HepG2 (cell line): ENCODE results near the gene DAZAP1. TPM values are rescaled to one million over a fixed set of nuclear protein-coding genes. Genes with fewer than 3 reads are reported as not detected.
A peak's percentile ranks its signal among the peaks of the same experiment; 100 is the strongest.

ENCODE experiments used
- AHDC1 ChIP-seq: sonication (generic); formaldehyde crosslinking; IDR thresholded peaks from 2 replicates; pipeline ENCODE4 v1.5.1; 2020; ENCODE audit warnings: mild to moderate bottlenecking, missing genetic modification reagents, borderline replicate concordance
- IKZF5 ChIP-seq: IDR thresholded peaks from 2 replicates; pipeline ENCODE4 v1.6.1; 2018; ENCODE audit warnings: missing genetic modification reagents, mild to moderate bottlenecking, missing compliant biosample characterization
- MED1 ChIP-seq: sonication (generic); formaldehyde crosslinking; IDR thresholded peaks from 2 replicates; pipeline ENCODE4 v1.4.0; 2020; ENCODE audit warnings: missing genetic modification reagents
- REL ChIP-seq: sonication (generic); formaldehyde crosslinking; conservative IDR thresholded peaks from 2 replicates; pipeline ENCODE4 v1.8.0; 2022; ENCODE audit warnings: mild to moderate bottlenecking, missing genetic modification reagents, moderate library complexity
- UBTF ChIP-seq: sonication (generic); formaldehyde crosslinking; IDR thresholded peaks from 2 replicates; pipeline ENCODE4 v1.4.0; 2020; ENCODE audit warnings: mild to moderate bottlenecking, missing genetic modification reagents
- ZNF10 ChIP-seq: sonication (generic); formaldehyde crosslinking; IDR thresholded peaks from 2 replicates; pipeline ENCODE4 v1.4.0; 2020; ENCODE audit warnings: mild to moderate bottlenecking, low read depth, missing genetic modification reagents, borderline replicate concordance
- ZNF678 ChIP-seq: sonication (generic); formaldehyde crosslinking; IDR thresholded peaks from 2 replicates; pipeline ENCODE4 v1.4.0; 2020; ENCODE audit warnings: mild to moderate bottlenecking, missing genetic modification reagents
- ZNF761 ChIP-seq: sonication (generic); formaldehyde crosslinking; conservative IDR thresholded peaks from 2 replicates; pipeline ENCODE4 v1.4.0; 2020; ENCODE audit warnings: mild to moderate bottlenecking, missing genetic modification reagents
- ZNF790 ChIP-seq: sonication (generic); formaldehyde crosslinking; IDR thresholded peaks from 2 replicates; pipeline ENCODE4 v1.8.0; 2022; ENCODE audit warnings: missing genetic modification reagents, mild to moderate bottlenecking, borderline replicate concordance
- polyA plus RNA-seq, 8 experiments: library from polyadenylated mRNA; depleted of rRNA in 3 of 8; stranded (reverse) in 7 of 8; unstranded in 1 of 8; fragments of >200 nt; fragmentation: Illumina TruSeq in 4 of 8; extraction: Trizol in 4 of 8; gene quantifications; 2 replicates each; pipeline versions ENCODE4 v1.2.1 to v1.2.3, GENCODE V29; 2011 to 2016; ENCODE audit warnings: low read depth in 4 of 8, missing spikeins in 1 of 8, mixed read lengths in 1 of 8; ENCODE audit not compliant: insufficient read depth in 1 of 8
- total RNA-seq, 5 experiments: library from RNA; depleted of rRNA; stranded (reverse); fragments of >200 nt; fragmentation: Illumina TruSeq; extraction: Trizol; gene quantifications; 2 replicates each; pipeline ENCODE4 v1.2.3, GENCODE V29; 2016; ENCODE audit warnings: low read depth in 1 of 5

The DAZAP1 gene
- total and polyA plus RNA-seq, 2 of the 13 experiments (the other 11 are each of a cell fraction or from before 2014, with no cell fraction given), result 63.3 to 79.2 TPM

GRCh38 chr19:1400281-1401137 lies 6.9 kb upstream of the DAZAP1 start (continued):
- TF ChIP-seq UBTF (CRISPR knock-in tag), result peak; percentile 68
- no peak for TF ChIP-seq ZNF790
- peak; percentile 85 for TF ChIP-seq MED1
- TF ChIP-seq ZNF761 (CRISPR knock-in tag), result peak; percentile 75; the same call in 1 of the 2 replicates
- TF ChIP-seq REL (CRISPR knock-in tag), result no peak
- TF ChIP-seq ZNF10, result no peak
- TF ChIP-seq AHDC1 (CRISPR knock-in tag), result peak; percentile 62; the same call in 1 of the 2 replicates
- TF ChIP-seq ZNF678, result no peak
- TF ChIP-seq IKZF5 (CRISPR knock-in tag), result peak; percentile 56
